PC-3 (cell line): ENCODE results near the gene TIE1.

Source experiments
- CTCF ChIP-seq: fragments of 300-600 bp; sonication (generic); conservative IDR thresholded peaks from 2 replicates; pipeline ENCODE4 v1.5.1; 2017; ENCODE audit warnings: antibody characterized with exemption, low read depth, mild to moderate bottlenecking, low read length
- EZH2 ChIP-seq: fragments of 300-600 bp; sonication (generic); IDR thresholded peaks from one replicate; pipeline ENCODE4 v1.6.1; 2017; ENCODE audit warnings: antibody characterized with exemption, mild to moderate bottlenecking, low read length; ENCODE audit not compliant: unreplicated experiment
- EZH2phosphoT487 ChIP-seq: fragments of 300-600 bp; sonication (generic); IDR thresholded peaks from 2 replicates; pipeline ENCODE4 v1.6.1; 2018; ENCODE audit warnings: mild to moderate bottlenecking, antibody characterized with exemption, low read length, borderline replicate concordance

DNA sequence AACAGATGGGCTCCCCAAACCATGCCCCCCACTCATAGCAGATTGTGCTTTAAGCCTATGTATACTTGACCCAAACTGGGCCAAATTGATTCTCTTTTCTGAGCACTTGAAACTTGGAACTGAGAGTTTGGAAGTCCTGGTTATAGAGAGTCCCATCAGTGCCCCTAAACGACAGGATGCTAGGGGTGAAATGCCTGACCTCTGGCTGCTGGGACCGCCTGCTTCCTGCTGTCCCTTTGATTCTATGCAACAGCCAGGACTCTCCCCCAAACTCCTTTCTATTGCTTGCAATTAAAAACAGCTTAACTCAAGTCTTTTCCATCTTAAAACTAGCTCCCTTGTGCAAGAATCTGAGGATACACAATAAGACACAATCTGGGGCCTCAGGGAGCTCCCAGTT is 20.1 kb upstream of the TIE1 start:
- TF ChIP-seq CTCF = no peak
- TF ChIP-seq EZH2 = no peak
- no peak for TF ChIP-seq EZH2phosphoT487
